Mesendoderm (in vitro differentiated cells): Measurements from ENCODE around the gene LYRM4.

Experiments used
- DNase-seq: peaks from one replicate; pipeline ENCODE4 v3.0.0; 2013
- H2AK5ac ChIP-seq: 2 replicates; pipeline ENCODE4 v1.6.1; 2013; ENCODE audit warnings: low read length, inconsistent platforms
- H2BK120ac ChIP-seq: 2 replicates; pipeline ENCODE4 v1.6.1; 2013; ENCODE audit warnings: low read depth, mild to moderate bottlenecking, low read length, moderate library complexity, mixed read lengths
- H2BK15ac ChIP-seq: replicated peaks from 2 replicates; pipeline ENCODE4 v1.6.1; 2013; ENCODE audit warnings: low read depth, mild to moderate bottlenecking, moderate library complexity
- H2BK5ac ChIP-seq: 2 replicates; pipeline ENCODE4 v1.6.1; 2013; ENCODE audit warnings: low read length, inconsistent platforms
- H3K18ac ChIP-seq: 2 replicates; pipeline ENCODE4 v1.6.1; 2013; ENCODE audit warnings: mild to moderate bottlenecking, low read length, mixed read lengths
- H3K23ac ChIP-seq: one replicate; pipeline ENCODE4 v1.6.1; 2013; ENCODE audit warnings: low read length
- H3K27ac ChIP-seq: 2 replicates; pipeline ENCODE4 v1.5.1; 2013; ENCODE audit warnings: low read depth, mild to moderate bottlenecking, inconsistent platforms, low read length, moderate library complexity
- H3K27me3 ChIP-seq: 2 replicates; pipeline ENCODE4 v1.6.1; 2013; ENCODE audit warnings: low read length, control low read depth, mild to moderate bottlenecking, inconsistent platforms; ENCODE audit not compliant: insufficient read depth, poor library complexity
- H3K36me3 ChIP-seq: 2 replicates; pipeline ENCODE4 v1.6.1; 2013; ENCODE audit warnings: low read length, inconsistent platforms; ENCODE audit not compliant: control insufficient read depth, insufficient read depth
- H3K4ac ChIP-seq: one replicate; pipeline ENCODE4 v1.6.1; 2013; ENCODE audit warnings: low read depth, mild to moderate bottlenecking, low read length, moderate library complexity
- H3K4me1 ChIP-seq: 2 replicates; pipeline ENCODE4 v1.6.1; 2013; ENCODE audit warnings: low read depth, low read length, inconsistent platforms; ENCODE audit not compliant: control insufficient read depth
- H3K4me2 ChIP-seq: 2 replicates; pipeline ENCODE4 v1.6.1; 2013; ENCODE audit warnings: low read length
- H3K4me3 ChIP-seq: 2 replicates; pipeline ENCODE4 v1.5.1; 2013; ENCODE audit warnings: mild to moderate bottlenecking, low read length
- H3K56ac ChIP-seq: one replicate; pipeline ENCODE4 v1.6.1; 2013; ENCODE audit warnings: low read length
- H3K79me1 ChIP-seq: 2 replicates; pipeline ENCODE4 v1.6.1; 2013; ENCODE audit warnings: low read length, inconsistent platforms
- H3K79me2 ChIP-seq: 2 replicates; pipeline ENCODE4 v1.6.1; 2013; ENCODE audit warnings: mild to moderate bottlenecking, low read length; ENCODE audit not compliant: control insufficient read depth, insufficient read depth
- H3K9ac ChIP-seq: 2 replicates; pipeline ENCODE4 v1.6.1; 2013; ENCODE audit warnings: low read length, inconsistent platforms
- H4K5ac ChIP-seq: one replicate; pipeline ENCODE4 v1.6.1; 2013; ENCODE audit warnings: low read length
- H4K8ac ChIP-seq: one replicate; pipeline ENCODE4 v1.6.1; 2013; ENCODE audit warnings: low read depth, mild to moderate bottlenecking, control low read depth, low read length, moderate library complexity
- WGBS: extraction: QIAGEN DNeasy Blood & Tissue Kit; methylation state at CpG from one replicate; pipeline ENCODE4 v1.1.7; 2013; ENCODE audit warnings: low lambda C conversion rate, missing lambda C conversion rate; ENCODE audit not compliant: insufficient coverage; ENCODE audit errors: extremely low coverage; 5-methylcytosine and 5-hydroxymethylcytosine counted together

Gene LYRM4

GRCh38 chr6:5206920-5207561, 53.7 kb downstream of the LYRM4 start:
- no peak overlapping the region for H3K56ac ChIP-seq
- no peak overlapping the region for H4K8ac ChIP-seq
- H3K27ac ChIP-seq, result no peak overlapping the region
- H3K79me1 ChIP-seq, result peaks cover 7% of the 10 kb centered on the region
- H3K18ac ChIP-seq, result no peak overlapping the region
- H3K4me1 ChIP-seq, result no peaks in the 10 kb centered on the region
- H2AK5ac ChIP-seq, result no peak overlapping the region
- H3K27me3 ChIP-seq, result no peaks in the 10 kb centered on the region
- no CpG with 5 or more reads among the region's 6 CpGs for WGBS
- H3K23ac ChIP-seq, result no peak overlapping the region
- H3K4me3 ChIP-seq, result no peak overlapping the region
- H3K36me3 ChIP-seq, result no peaks in the 10 kb centered on the region
- no peaks in the 10 kb centered on the region for H3K79me2 ChIP-seq
- H3K4me2 ChIP-seq, result no peak overlapping the region
- H2BK15ac ChIP-seq, result no peak overlapping the region
- H2BK5ac ChIP-seq, result no peak overlapping the region
- no peak overlapping the region for H3K9ac ChIP-seq
- H3K4ac ChIP-seq, result no peak overlapping the region
- no peak overlapping the region for H4K5ac ChIP-seq
- H2BK120ac ChIP-seq, result no peak overlapping the region
- DNase-seq, result no peak

GRCh38 chr6:5205877-5206850, 54.6 kb downstream of the LYRM4 start:
- Histone ChIP-seq H3K79me1 (peaks cover 5% of the 10 kb centered on the region), H4K8ac (no peak overlapping the region), H2BK120ac (no peak overlapping the region), H2BK15ac (no peak overlapping the region), H2BK5ac (no peak overlapping the region), H4K5ac (no peak overlapping the region), H2AK5ac (no peak overlapping the region), H3K9ac (no peak overlapping the region), H3K56ac (no peak overlapping the region), H3K4me3 (no peak overlapping the region), H3K4ac (no peak overlapping the region), H3K23ac (no peak overlapping the region), H3K27ac (no peak overlapping the region), H3K36me3 (no peaks in the 10 kb centered on the region), H3K79me2 (no peaks in the 10 kb centered on the region), H3K4me2 (no peak overlapping the region), H3K27me3 (no peaks in the 10 kb centered on the region), H3K4me1 (no peaks in the 10 kb centered on the region), H3K18ac (no peak overlapping the region)
- no peak for DNase-seq
- WGBS, result no CpG with 5 or more reads among the region's 7 CpGs

GRCh38 chr6:5205035-5205507, 55.7 kb downstream of the LYRM4 start:
- Histone ChIP-seq H2BK15ac (no peak overlapping the region), H3K4me2 (no peak overlapping the region), H3K4me3 (no peak overlapping the region), H2BK120ac (no peak overlapping the region), H4K5ac (no peak overlapping the region), H4K8ac (no peak overlapping the region), H2BK5ac (no peak overlapping the region), H3K4ac (no peak overlapping the region), H3K9ac (no peak overlapping the region), H3K27me3 (no peaks in the 10 kb centered on the region), H3K18ac (no peak overlapping the region), H3K79me2 (no peaks in the 10 kb centered on the region), H3K79me1 (peaks cover 5% of the 10 kb centered on the region), H3K36me3 (no peaks in the 10 kb centered on the region), H3K56ac (no peak overlapping the region), H3K23ac (no peak overlapping the region), H2AK5ac (no peak overlapping the region), H3K4me1 (no peaks in the 10 kb centered on the region), H3K27ac (no peak overlapping the region)
- DNase-seq, result no peak
- WGBS, result no CpG with 5 or more reads among the region's 6 CpGs

- no peak overlapping the region for H3K4ac ChIP-seq
- H3K4me2 ChIP-seq, result no peak overlapping the region
- no peaks in the 10 kb centered on the region for H3K4me1 ChIP-seq
- no peak overlapping the region for H2BK15ac ChIP-seq
- DNase-seq, result peak; percentile 43
- H3K36me3 ChIP-seq, result no peaks in the 10 kb centered on the region
- no peak overlapping the region for H3K23ac ChIP-seq
- H3K27me3 ChIP-seq, result no peaks in the 10 kb centered on the region
- H2AK5ac ChIP-seq, result no peak overlapping the region
- no peak overlapping the region for H3K18ac ChIP-seq
- no peak overlapping the region for H2BK5ac ChIP-seq
- H3K27ac ChIP-seq, result no peak overlapping the region
- H3K4me3 ChIP-seq, result no peak overlapping the region
- H2BK120ac ChIP-seq, result no peak overlapping the region
- H3K56ac ChIP-seq, result no peak overlapping the region
- H3K9ac ChIP-seq, result no peak overlapping the region
- peaks cover 7% of the 10 kb centered on the region for H3K79me1 ChIP-seq
- no peak overlapping the region for H4K8ac ChIP-seq
- no peaks in the 10 kb centered on the region for H3K79me2 ChIP-seq
- no peak overlapping the region for H4K5ac ChIP-seq
- no CpG with 5 or more reads among the region's 4 CpGs for WGBS
These were observed 56.4 kb downstream of the LYRM4 start for GRCh38 chr6:5204376-5204775.

GRCh38 chr6:5203546-5203945, 57.2 kb downstream of the LYRM4 start:
- no peak overlapping the region for H2BK15ac ChIP-seq
- no CpG with 5 or more reads among the region's 10 CpGs for WGBS
- no peak overlapping the region for H4K5ac ChIP-seq
- H3K23ac ChIP-seq, result no peak overlapping the region
- H3K4ac ChIP-seq, result no peak overlapping the region
- no peak overlapping the region for H2BK5ac ChIP-seq
- no peak overlapping the region for H2BK120ac ChIP-seq
- no peak overlapping the region for H3K27ac ChIP-seq
- H3K79me2 ChIP-seq, result no peaks in the 10 kb centered on the region
- no peaks in the 10 kb centered on the region for H3K36me3 ChIP-seq
- no peak overlapping the region for H2AK5ac ChIP-seq
- no peak for DNase-seq
- H3K4me3 ChIP-seq, result no peak overlapping the region
- no peaks in the 10 kb centered on the region for H3K4me1 ChIP-seq
- H3K56ac ChIP-seq, result no peak overlapping the region
- no peak overlapping the region for H3K18ac ChIP-seq
- H3K9ac ChIP-seq, result no peak overlapping the region
- no peaks in the 10 kb centered on the region for H3K27me3 ChIP-seq
- peaks cover 7% of the 10 kb centered on the region for H3K79me1 ChIP-seq
- no peak overlapping the region for H4K8ac ChIP-seq
- no peak overlapping the region for H3K4me2 ChIP-seq
